HEK293 (cell line): ENCODE data around the gene PDE11A.

Experiments used
- CTCF ChIA-PET: fragments of 350-600 bp; formaldehyde crosslinking; extraction: SDS; loops from one replicate; lab custom pipeline; 2021; ENCODE audit warnings: antibody characterized with exemption; lab: Yijun Ruan, JAX
- POLR2A ChIA-PET: fragments of 300-600 bp; formaldehyde crosslinking; extraction: SDS; loops from one replicate; lab custom pipeline; 2020; ENCODE audit warnings: antibody characterized with exemption, inconsistent platforms; lab: Yijun Ruan, JAX
- H3K27ac ChIP-seq: fragments of 200-500 bp; sonication (Bioruptor generic); 2 replicates; pipeline ENCODE4 v1.5.1; 2014; ENCODE audit warnings: low read depth, low read length, control low read depth, inconsistent platforms; ENCODE audit errors: extremely low read depth
- H3K36me3 ChIP-seq, 2 experiments: fragments of 200-500 bp in 1 of 2; sonication (Bioruptor generic) in 1 of 2; 1 replicate in 1 of 2; 2 replicates in 1 of 2; pipeline ENCODE4 v1.5.1; 2014 to 2017; ENCODE audit warnings: inconsistent platforms in 2 of 2, low read length in 2 of 2; ENCODE audit not compliant: control insufficient read depth in 2 of 2, insufficient read depth in 1 of 2
- H3K4me1 ChIP-seq: fragments of 200-500 bp; sonication (Bioruptor generic); 2 replicates; pipeline ENCODE4 v1.5.1; 2014; ENCODE audit warnings: mild to moderate bottlenecking, low read length, inconsistent platforms; ENCODE audit not compliant: control insufficient read depth, insufficient read depth
- H3K4me3 ChIP-seq: 2 replicates; pipeline ENCODE4 v1.5.1; 2011; ENCODE audit warnings: low read depth, mild to moderate bottlenecking, control low read depth, low read length, moderate library complexity
- H3K9me3 ChIP-seq: fragments of 200-500 bp; sonication (Bioruptor generic); 2 replicates; pipeline ENCODE4 v1.5.1; 2014; ENCODE audit warnings: low read depth, low read length, inconsistent platforms; ENCODE audit not compliant: control insufficient read depth, insufficient read depth
- IKZF3 ChIP-seq: fragments of 450-650 bp; IDR thresholded peaks from 2 replicates; pipeline ENCODE4 v1.5.0; 2018; ENCODE audit warnings: missing biosample characterization, mild to moderate bottlenecking, missing genetic modification characterization, moderate library complexity
- SCRT1 ChIP-seq: fragments of 450-650 bp; formaldehyde crosslinking; IDR thresholded peaks from 2 replicates; pipeline ENCODE4 v1.5.1; 2016; ENCODE audit warnings: missing biosample characterization, missing genetic modification characterization, borderline replicate concordance
- SCRT2 ChIP-seq: fragments of 450-650 bp; formaldehyde crosslinking; IDR thresholded peaks from 2 replicates; pipeline ENCODE4 v1.5.1; 2016; ENCODE audit warnings: missing biosample characterization, missing genetic modification characterization
- TRIM28 ChIP-seq: IDR thresholded peaks from 2 replicates; pipeline ENCODE4 v1.6.1; 2011; ENCODE audit warnings: low read length, control low read depth, borderline replicate concordance
- ZNF16 ChIP-seq: fragments of 450-650 bp; formaldehyde crosslinking; IDR thresholded peaks from 2 replicates; pipeline ENCODE4 v1.5.1; 2016; ENCODE audit warnings: low read depth, missing biosample characterization, missing genetic modification characterization
- ZNF23 ChIP-seq: fragments of 450-650 bp; formaldehyde crosslinking; IDR thresholded peaks from 2 replicates; pipeline ENCODE4 v1.5.1; 2016; ENCODE audit warnings: missing biosample characterization, missing genetic modification characterization, borderline replicate concordance
- ZNF274 ChIP-seq, 2 experiments: fragments of 200-500 bp in 1 of 2; fragments of 450-650 bp in 1 of 2; sonication (Bioruptor generic) in 1 of 2; formaldehyde crosslinking in 1 of 2; IDR thresholded peaks; 2 replicates each; pipeline versions ENCODE4 v1.5.1 to v1.6.1; 2014 to 2016; ENCODE audit warnings: borderline replicate concordance in 1 of 2, inconsistent platforms in 1 of 2, low read length in 1 of 2, missing biosample characterization in 1 of 2, missing genetic modification characterization in 1 of 2
- ZNF37A ChIP-seq: fragments of 450-650 bp; IDR thresholded peaks from 2 replicates; pipeline ENCODE4 v1.5.1; 2018; ENCODE audit warnings: missing biosample characterization, missing genetic modification characterization
- ZNF560 ChIP-seq: fragments of 450-650 bp; formaldehyde crosslinking; IDR thresholded peaks from 2 replicates; pipeline ENCODE4 v1.5.1; 2017; ENCODE audit warnings: missing biosample characterization, missing genetic modification characterization, borderline replicate concordance
- ZNF596 ChIP-seq: fragments of 450-650 bp; IDR thresholded peaks from 2 replicates; pipeline ENCODE4 v1.5.0; 2018; ENCODE audit warnings: missing biosample characterization, mild to moderate bottlenecking, missing genetic modification characterization, moderate library complexity
- ZNF610 ChIP-seq: fragments of 450-650 bp; formaldehyde crosslinking; IDR thresholded peaks from 2 replicates; pipeline ENCODE4 v1.5.1; 2016; ENCODE audit warnings: missing biosample characterization, missing genetic modification characterization, borderline replicate concordance
- ZNF658 ChIP-seq: fragments of 450-650 bp; formaldehyde crosslinking; IDR thresholded peaks from 2 replicates; pipeline ENCODE4; 2016; ENCODE audit warnings: missing biosample characterization, missing genetic modification characterization
- ZNF747 ChIP-seq: fragments of 450-650 bp; formaldehyde crosslinking; IDR thresholded peaks from 2 replicates; pipeline ENCODE4 v1.5.1; 2016; ENCODE audit warnings: missing biosample characterization, missing genetic modification characterization
- ZSCAN23 ChIP-seq: fragments of 450-650 bp; formaldehyde crosslinking; IDR thresholded peaks from 2 replicates; pipeline ENCODE4 v1.5.1; 2016; ENCODE audit warnings: missing biosample characterization, missing genetic modification characterization
- TF ChIP-seq, protein P1 (sequence below): fragments of 450-650 bp; formaldehyde crosslinking; IDR thresholded peaks from 2 replicates; pipeline ENCODE4 v1.5.1; 2016; ENCODE audit warnings: missing biosample characterization, missing genetic modification characterization
- TF ChIP-seq, protein P2 (sequence below): fragments of 450-650 bp; formaldehyde crosslinking; IDR thresholded peaks from 2 replicates; pipeline ENCODE4 v1.5.1; 2016; ENCODE audit warnings: missing biosample characterization, missing genetic modification characterization
- TF ChIP-seq, protein P3 (sequence below): fragments of 450-650 bp; formaldehyde crosslinking; IDR thresholded peaks from 2 replicates; pipeline ENCODE4 v1.5.1; 2016; ENCODE audit warnings: missing biosample characterization, missing genetic modification characterization
- TF ChIP-seq, protein P4 (sequence below): fragments of 450-650 bp; formaldehyde crosslinking; IDR thresholded peaks from 2 replicates; pipeline ENCODE4 v1.5.1; 2017; ENCODE audit warnings: missing biosample characterization, missing genetic modification characterization
- TF ChIP-seq, protein P5 (sequence below): fragments of 450-650 bp; formaldehyde crosslinking; IDR thresholded peaks from 2 replicates; pipeline ENCODE4 v1.5.1; 2017; ENCODE audit warnings: missing biosample characterization, missing genetic modification characterization

The PDE11A gene

DNA sequence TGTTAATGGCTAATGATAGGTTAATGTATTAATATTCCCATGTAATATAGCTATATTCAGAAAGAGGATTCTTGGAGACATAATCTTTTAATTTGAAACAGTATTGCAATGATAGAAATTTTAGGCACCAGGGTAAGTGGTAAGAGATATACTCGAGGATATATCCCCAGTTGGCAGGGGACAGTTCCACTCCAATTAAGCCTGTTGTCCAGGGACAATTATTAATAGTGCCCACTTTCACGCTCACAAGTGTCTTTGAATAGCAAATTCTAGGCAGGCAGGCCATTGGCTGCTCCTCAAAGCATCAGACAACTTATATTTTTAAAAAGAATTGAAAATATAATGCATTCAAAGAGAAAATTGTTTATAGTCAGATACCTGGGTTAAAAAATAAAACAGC is 190.7 kb downstream of the PDE11A start (continued):
- TF ChIP-seq, protein P1, sequence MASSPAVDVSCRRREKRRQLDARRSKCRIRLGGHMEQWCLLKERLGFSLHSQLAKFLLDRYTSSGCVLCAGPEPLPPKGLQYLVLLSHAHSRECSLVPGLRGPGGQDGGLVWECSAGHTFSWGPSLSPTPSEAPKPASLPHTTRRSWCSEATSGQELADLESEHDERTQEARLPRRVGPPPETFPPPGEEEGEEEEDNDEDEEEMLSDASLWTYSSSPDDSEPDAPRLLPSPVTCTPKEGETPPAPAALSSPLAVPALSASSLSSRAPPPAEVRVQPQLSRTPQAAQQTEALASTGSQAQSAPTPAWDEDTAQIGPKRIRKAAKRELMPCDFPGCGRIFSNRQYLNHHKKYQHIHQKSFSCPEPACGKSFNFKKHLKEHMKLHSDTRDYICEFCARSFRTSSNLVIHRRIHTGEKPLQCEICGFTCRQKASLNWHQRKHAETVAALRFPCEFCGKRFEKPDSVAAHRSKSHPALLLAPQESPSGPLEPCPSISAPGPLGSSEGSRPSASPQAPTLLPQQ: no peak
- TF ChIP-seq ZNF23 (no peak), SCRT2 (tag by site-specific recombination) (no peak), SCRT1 (tag by site-specific recombination) (no peak), ZNF560 (tag by site-specific recombination) (no peak), ZNF37A (tag by site-specific recombination) (no peak)

DNA sequence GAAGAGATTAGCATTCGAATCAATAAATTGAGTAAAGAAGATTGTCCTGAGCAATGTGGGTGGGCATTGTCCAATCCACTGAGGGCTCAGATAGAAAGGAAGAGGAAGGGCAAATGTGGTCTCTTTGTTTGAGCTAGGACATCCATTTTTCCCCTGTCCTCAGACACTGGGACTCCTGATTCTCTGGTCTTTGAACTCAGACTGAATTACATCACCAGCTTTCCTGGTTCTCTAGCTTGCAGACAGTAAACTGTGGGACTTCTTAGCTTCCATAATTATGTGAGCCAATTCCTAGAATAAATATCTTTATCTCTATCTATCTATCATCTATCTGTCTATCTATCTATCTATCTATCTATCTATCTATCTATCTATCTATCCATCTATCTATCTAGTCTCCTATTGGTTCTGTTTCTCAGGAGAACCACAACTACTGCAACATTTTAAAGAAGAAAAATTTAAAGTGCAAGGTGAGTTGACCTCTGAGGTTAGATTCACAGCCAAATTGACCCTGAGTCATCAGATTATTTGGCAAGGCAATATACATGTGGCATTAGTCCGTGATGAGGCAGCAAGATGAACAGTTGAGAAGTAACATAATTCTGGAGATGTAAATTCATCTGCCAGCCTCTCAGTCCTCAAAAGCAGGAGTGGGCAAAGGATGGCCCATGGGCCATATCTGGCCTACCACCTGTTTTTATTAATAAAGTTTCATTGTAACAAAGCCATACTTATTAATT is 191.4 kb downstream of the PDE11A start:
- no peak overlapping the region for H3K4me3 ChIP-seq
- TF ChIP-seq, protein P2, sequence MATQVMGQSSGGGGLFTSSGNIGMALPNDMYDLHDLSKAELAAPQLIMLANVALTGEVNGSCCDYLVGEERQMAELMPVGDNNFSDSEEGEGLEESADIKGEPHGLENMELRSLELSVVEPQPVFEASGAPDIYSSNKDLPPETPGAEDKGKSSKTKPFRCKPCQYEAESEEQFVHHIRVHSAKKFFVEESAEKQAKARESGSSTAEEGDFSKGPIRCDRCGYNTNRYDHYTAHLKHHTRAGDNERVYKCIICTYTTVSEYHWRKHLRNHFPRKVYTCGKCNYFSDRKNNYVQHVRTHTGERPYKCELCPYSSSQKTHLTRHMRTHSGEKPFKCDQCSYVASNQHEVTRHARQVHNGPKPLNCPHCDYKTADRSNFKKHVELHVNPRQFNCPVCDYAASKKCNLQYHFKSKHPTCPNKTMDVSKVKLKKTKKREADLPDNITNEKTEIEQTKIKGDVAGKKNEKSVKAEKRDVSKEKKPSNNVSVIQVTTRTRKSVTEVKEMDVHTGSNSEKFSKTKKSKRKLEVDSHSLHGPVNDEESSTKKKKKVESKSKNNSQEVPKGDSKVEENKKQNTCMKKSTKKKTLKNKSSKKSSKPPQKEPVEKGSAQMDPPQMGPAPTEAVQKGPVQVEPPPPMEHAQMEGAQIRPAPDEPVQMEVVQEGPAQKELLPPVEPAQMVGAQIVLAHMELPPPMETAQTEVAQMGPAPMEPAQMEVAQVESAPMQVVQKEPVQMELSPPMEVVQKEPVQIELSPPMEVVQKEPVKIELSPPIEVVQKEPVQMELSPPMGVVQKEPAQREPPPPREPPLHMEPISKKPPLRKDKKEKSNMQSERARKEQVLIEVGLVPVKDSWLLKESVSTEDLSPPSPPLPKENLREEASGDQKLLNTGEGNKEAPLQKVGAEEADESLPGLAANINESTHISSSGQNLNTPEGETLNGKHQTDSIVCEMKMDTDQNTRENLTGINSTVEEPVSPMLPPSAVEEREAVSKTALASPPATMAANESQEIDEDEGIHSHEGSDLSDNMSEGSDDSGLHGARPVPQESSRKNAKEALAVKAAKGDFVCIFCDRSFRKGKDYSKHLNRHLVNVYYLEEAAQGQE (tag by site-specific recombination): no peak
- TF ChIP-seq IKZF3 (tag by site-specific recombination): no peak
- no peak for TF ChIP-seq ZNF16 (tag by site-specific recombination)
- TF ChIP-seq, protein P3, sequence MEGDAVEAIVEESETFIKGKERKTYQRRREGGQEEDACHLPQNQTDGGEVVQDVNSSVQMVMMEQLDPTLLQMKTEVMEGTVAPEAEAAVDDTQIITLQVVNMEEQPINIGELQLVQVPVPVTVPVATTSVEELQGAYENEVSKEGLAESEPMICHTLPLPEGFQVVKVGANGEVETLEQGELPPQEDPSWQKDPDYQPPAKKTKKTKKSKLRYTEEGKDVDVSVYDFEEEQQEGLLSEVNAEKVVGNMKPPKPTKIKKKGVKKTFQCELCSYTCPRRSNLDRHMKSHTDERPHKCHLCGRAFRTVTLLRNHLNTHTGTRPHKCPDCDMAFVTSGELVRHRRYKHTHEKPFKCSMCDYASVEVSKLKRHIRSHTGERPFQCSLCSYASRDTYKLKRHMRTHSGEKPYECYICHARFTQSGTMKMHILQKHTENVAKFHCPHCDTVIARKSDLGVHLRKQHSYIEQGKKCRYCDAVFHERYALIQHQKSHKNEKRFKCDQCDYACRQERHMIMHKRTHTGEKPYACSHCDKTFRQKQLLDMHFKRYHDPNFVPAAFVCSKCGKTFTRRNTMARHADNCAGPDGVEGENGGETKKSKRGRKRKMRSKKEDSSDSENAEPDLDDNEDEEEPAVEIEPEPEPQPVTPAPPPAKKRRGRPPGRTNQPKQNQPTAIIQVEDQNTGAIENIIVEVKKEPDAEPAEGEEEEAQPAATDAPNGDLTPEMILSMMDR (tag by site-specific recombination): no peak
- no peak for TF ChIP-seq ZNF658 (tag by site-specific recombination)
- TF ChIP-seq ZSCAN23: no peak
- no peak for TF ChIP-seq ZNF596 (tag by site-specific recombination)
- TF ChIP-seq, protein P4, sequence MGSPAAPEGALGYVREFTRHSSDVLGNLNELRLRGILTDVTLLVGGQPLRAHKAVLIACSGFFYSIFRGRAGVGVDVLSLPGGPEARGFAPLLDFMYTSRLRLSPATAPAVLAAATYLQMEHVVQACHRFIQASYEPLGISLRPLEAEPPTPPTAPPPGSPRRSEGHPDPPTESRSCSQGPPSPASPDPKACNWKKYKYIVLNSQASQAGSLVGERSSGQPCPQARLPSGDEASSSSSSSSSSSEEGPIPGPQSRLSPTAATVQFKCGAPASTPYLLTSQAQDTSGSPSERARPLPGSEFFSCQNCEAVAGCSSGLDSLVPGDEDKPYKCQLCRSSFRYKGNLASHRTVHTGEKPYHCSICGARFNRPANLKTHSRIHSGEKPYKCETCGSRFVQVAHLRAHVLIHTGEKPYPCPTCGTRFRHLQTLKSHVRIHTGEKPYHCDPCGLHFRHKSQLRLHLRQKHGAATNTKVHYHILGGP (tag by site-specific recombination): no peak
- no peak for TF ChIP-seq ZNF610 (tag by site-specific recombination)
- no peak for TF ChIP-seq TRIM28
- TF ChIP-seq ZNF747 (tag by site-specific recombination): no peak
- TF ChIP-seq, protein P5, sequence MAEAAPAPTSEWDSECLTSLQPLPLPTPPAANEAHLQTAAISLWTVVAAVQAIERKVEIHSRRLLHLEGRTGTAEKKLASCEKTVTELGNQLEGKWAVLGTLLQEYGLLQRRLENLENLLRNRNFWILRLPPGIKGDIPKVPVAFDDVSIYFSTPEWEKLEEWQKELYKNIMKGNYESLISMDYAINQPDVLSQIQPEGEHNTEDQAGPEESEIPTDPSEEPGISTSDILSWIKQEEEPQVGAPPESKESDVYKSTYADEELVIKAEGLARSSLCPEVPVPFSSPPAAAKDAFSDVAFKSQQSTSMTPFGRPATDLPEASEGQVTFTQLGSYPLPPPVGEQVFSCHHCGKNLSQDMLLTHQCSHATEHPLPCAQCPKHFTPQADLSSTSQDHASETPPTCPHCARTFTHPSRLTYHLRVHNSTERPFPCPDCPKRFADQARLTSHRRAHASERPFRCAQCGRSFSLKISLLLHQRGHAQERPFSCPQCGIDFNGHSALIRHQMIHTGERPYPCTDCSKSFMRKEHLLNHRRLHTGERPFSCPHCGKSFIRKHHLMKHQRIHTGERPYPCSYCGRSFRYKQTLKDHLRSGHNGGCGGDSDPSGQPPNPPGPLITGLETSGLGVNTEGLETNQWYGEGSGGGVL (tag by site-specific recombination): no peak
- no peak for TF ChIP-seq ZNF274 (IDR thresholded peaks at IDR 0.05; ENCODE audit: low read length)
- TF ChIP-seq ZNF274 (tag by site-specific recombination; IDR thresholded peaks at IDR 0.05; ENCODE audit: borderline replicate concordance): no peak
- H3K36me3 ChIP-seq: no peaks in the 10 kb centered on the region
- ChIA-PET POLR2A (no interaction called here), CTCF (no interaction called here)
- H3K9me3 ChIP-seq: no peaks in the 10 kb centered on the region
- no peak overlapping the region for H3K27ac ChIP-seq
- no peaks in the 10 kb centered on the region for H3K4me1 ChIP-seq
